ENCODE results near the gene RUNX1.

The RUNX1 gene

DNA sequence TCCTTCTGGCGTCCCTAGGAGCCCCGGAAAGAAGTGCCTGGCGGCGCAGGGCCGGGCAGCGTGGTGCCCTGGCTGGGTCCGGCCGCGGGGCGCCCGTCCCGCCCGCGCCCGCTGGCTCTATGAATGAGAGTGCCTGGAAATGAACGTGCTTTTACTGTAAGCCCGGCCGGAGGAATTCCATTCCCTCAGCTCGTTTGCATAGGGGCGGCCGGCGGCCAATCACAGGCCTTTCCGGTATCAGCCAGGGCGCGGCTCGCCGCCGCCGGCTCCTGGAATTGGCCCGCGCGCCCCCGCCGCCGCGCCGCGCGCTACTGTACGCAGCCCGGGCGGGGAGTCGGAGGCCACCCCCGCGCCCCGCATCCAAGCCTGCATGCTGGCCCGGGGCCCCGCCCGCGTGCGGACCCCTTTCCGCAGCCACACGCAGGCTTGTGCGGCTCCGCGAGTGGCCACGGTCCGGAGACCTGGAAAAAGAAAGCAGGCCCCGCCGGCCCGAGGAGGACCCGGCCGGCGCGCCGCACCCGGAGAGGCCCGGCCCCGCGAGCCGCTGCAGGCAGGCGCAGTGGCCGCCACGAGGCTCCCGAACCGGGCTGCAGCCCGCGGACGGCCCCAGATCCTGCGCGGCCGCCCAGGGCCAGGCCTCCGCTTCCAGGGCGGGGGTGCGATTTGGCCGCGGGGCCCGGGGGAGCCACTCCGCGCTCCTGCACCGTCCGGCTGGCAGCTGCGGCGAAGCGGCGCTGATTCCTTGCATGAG is 160.4 kb downstream of the RUNX1 start:
- peak; percentile 61 for DNase-seq

DNA sequence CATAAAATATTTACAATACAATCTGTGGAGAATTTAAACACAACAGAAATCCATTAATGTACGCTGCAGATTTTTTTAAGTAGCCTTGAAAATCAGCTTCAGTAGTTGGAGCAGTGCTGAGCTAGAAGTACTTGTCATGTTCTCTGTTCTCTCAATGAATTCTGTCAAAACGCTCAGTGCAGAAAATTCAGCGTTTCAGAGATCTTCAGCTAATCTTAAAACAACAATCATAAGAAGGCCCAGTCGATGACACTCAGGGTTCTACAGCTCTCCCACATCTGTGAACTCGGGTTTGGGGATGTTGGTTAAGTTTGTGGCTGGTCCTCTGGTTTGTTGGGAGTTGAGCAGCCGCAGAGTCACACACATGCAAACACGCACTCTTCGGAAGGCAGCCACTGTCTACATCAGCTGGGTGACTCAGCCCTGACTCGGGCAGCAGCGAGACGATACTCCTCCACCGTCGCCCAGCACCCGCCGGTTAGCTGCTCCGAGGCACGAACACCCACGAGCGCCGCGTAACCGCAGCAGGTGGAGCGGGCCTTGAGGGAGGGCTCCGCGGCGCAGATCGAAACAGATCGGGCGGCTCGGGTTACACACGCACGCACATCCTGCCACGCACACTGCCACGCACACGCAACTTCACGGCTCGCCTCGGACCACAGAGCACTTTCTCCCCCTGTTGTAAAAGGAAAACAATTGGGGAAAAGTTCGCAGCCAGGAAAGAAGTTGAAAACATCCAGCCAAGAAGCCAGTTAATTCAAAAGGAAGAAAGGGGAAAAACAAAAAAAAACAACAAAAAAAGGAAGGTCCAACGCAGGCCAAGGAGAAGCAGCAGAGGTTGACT is 161.2 kb downstream of the RUNX1 start:
- DNase-seq, result peak; percentile 80

DNA sequence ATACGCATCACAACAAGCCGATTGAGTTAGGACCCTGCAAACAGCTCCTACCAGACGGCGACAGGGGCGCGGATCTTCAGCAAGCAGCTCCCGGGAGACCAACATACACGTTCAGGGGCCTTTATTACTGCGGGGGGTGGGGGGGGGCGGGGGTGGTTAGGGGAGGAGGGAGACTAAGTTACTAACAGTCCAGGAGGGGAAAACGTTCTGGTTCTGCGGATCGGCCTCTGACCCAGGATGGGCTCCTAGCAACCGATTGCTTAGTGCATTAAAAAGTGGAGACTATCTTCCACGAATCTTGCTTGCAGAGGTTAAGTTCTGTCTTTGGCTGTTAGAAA is 162.0 kb downstream of the RUNX1 start:
- no peak for DNase-seq

DNA sequence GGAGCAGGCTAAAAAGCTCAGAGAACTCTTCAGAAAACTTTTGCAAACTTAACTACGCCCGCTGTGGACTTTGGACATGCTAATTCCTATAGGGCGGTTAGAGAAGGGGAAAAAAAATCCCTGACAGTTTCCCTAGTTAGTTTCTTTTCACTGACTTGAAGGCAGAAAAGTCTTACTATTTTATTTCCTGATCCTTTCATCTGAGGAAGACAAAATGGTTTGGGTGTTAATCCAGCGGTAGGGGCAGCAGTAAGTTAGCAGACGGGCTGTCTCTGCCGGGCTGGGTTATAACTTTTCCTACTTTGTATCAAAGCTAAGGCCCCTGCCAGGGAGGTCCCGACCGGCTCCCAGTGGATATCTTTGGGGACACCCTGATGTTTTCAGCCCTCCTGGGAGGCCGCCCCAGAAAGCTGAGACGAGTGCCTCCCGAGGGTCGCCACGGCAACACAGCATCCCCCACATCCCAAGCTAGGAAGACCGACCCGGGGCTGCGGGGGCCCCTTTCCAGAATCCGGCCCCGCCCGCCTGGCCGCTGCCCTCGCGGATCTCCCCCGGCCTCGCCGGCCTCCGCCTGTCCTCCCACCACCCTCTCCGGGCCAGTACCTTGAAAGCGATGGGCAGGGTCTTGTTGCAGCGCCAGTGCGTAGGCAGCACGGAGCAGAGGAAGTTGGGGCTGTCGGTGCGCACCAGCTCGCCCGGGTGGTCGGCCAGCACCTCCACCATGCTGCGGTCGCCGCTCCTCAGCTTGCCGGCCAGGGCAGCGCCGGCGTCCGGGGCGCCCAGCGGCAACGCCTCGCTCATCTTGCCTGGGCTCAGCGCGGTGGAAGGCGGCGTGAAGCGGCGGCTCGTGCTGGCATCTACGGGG is 162.6 kb downstream of the RUNX1 start:
- DNase-seq, result no peak

DNA sequence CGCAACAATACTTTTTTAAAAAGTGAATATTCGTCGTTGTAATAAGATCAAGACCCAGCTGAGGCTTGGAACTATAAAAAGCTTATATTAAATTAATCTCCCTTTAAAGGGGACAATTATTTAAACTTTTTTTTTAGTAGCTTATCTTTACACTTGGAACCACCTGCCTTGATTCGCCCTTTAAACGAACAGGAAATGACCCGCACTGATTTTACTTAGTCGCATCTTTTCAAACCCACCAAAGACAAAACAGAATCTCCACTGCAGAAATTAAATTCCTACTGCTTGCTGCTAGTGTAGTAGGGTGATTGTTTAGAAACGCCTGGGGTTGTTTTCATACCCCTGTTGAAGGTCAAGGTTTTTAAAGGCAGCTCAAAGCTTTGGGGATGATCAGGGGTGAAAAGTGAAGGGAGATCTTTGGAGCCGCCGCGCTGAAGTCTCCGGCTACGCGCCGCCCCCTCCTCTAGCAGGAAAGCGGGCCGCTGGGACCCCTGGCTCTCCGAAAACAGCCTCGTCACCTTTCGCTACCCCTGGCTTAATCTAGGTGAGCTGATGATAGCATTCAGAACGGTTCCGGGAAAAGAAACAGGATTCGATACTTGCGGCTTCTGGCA is 163.4 kb downstream of the RUNX1 start:
- DNase-seq, result no peak

DNA sequence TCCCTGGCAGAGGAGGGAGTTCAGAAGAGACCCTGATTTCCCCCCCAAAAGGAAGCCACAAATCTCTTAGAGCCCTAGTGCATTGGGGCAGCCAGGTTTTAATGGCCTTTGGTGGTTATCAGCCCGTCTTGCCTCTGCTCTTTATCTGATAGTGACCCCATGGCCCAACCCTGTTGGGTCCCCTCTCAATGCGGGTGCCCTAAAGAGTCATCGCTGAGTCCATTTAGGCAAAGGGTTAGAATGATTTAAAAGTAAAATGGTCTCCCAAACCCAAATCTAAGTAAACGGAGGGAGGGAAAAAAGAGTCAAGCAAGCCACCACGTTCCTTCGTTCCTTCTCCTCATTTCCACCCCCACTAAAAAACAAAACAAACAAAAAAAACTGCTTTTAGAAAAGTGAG is 164.0 kb downstream of the RUNX1 start:
- no peak for DNase-seq

DNA sequence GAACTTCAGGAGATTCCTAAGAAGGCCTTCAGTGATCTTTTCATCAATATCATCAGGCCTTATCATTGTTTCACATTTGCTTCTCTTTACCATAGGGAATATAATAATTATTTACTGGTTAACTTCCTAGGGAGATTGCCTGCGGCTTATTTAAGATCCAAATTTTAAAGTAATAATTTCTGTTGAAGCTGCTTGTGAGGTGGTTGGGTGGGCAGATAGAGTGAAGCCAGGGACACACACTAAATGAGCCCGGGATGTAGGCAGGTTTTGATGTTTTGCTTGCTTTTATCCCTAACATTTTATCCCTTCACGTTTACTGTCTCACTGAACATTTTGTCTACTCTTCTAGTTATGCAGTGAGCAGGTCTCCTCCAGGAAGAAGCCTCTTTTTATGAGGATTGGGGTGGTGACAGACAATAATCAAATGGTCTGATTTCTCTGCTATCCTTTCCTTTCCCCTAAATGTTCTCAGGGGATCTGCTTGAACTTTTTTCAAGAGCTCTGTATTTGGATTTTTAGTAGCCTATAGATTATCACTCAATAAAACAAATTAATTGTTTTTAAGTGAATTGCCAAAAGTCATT is 164.7 kb downstream of the RUNX1 start:
- no peak for DNase-seq

DNA sequence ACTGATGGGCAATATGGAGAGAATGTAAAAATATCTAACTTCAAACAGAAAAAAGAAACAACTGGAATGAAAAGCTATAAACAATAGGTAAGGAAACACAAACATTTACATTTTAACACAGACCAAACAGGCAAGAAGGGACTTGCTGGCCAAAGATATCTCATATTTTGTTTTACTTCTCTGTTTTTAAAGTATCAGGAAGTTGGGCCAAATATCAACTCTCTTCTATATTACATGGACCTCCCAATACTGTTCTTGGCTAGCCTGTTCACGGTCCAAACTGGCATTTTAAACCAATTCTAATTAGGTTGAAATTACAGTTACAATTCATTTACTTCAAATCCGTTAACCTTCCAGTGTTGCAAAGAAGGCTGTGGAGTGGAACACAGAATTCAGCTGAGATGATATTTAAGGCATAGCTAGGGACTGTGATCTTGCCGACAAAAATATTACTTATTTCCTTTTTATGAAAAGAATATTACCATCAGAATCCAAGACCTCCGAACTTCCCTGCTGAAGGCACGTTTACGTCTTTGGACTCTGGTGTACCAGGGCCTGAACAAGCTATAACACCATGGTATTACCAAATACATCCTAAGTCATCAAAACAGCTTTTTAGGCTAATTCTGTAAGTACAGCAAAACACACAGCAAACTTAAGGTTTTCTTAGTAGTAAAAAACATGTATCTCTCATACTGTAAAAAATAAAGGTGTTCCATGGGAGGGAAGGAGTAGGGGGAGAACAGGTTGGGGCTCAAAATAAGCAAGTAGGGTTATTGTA is 165.4 kb downstream of the RUNX1 start:
- DNase-seq, result no peak

DNA sequence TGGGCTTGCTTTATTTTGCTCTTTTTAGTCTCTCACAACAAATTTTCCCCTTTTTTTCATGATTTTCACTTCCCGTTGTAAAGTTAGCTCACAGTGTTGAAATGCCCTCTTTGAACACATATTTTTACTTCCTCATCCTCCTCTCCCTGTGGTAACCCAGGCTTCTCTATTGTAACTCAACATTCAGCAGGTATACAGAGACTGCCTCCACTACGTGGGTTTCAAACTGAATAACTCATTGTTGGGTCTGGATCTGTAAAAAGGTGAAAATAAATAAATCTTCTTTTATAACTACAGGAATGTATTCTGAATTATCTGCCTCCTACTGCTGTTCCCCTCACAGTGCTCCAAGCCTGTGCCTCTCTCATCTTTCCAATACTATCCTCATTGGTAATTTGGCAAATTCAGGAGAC is 166.4 kb downstream of the RUNX1 start:
- no peak for DNase-seq

DNA sequence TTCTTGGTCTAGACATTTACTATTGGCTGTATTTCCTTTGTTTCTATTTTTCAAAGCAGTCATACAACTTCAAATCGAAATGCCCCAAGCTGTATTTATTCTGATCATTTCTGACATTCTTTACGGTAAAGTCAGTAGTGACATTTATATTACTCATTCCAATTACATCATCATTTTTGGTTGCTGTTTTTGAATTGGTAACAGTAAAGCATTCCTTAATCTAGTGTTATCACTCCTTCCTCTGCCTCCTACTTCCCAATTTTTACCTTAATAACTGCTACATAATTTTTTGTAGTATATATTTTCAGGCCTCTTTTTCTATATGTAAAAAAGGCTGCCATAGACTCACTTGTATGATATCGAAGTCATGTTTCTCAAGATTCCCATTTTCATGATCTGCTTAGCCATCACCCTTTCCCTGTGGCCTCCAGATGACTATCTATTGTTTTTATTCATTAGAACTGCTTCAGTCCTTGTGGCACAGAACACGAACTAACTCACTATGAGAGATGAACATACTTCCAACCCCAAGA is 167.2 kb downstream of the RUNX1 start:
- DNase-seq, result no peak

DNA sequence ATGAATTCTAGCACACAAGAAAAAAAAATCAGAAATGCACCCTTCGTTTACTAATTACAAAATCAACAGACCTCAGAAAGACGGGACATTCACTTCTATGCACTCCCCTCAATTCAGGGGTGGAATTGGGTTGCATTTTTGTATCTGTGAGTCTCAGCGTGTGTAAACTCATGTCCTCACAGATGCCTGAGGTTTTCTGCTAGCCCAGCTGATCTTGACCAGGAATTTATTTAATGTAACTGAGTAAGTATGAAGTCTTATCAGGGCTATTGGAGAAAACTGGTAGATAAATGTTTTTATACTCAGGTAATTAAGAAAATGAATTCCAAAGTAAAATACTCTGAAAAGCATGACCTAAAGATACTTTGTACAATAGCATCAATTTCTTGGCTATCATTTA is 167.7 kb downstream of the RUNX1 start:
- no peak for DNase-seq

DNA sequence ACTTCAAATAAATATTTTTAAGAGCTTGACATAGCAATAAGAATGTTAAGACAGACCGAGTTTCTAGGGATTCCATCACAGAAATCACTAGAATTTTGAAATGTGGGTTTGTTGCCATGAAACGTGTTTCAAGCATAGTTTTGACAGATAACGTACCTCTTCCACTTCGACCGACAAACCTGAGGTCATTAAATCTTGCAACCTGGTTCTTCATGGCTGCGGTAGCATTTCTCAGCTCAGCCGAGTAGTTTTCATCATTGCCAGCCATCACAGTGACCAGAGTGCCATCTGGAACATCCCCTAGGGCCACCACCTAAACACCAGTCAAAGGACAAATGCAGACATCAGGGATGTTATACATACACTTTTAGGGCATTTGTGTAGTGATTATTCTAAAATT is 168.7 kb downstream of the RUNX1 start:
- no peak for DNase-seq

DNA sequence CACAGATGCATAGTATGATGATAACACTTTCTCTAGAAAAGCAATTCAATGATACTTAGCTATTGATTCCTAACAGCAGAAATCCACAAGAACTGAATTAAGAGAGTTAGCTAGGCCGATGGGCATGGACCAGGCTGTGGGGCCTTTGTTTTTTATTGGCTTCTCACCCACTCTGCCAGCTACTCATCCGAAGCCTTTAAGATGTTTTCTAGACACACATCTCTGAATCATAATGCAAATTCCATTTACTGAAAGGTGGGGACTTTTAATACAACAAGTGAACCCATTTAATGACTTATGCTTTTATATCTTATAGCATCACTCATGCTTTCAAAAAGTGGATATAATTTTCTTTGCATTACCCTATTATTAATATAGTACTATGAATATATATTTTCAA is 170.2 kb downstream of the RUNX1 start:
- no peak for DNase-seq

DNA sequence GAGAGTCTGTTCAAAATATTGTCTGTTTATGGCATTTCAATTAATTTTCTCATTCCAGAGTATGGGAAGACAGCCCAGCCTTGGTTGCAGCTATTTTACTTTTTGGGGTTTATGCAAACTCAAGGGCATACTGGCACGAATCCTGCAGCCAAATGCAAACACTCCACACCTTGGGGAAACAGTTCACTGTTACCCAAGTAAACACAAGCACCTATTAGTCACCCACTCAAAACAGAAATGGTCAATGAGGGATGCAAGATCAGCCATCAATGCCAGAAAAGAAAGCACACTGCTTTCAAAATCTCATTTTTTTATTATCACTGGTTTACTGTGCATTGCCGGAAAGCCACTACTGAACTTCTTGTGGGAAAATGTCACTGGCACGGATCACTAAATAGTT is 170.6 kb downstream of the RUNX1 start:
- no peak for DNase-seq

DNA sequence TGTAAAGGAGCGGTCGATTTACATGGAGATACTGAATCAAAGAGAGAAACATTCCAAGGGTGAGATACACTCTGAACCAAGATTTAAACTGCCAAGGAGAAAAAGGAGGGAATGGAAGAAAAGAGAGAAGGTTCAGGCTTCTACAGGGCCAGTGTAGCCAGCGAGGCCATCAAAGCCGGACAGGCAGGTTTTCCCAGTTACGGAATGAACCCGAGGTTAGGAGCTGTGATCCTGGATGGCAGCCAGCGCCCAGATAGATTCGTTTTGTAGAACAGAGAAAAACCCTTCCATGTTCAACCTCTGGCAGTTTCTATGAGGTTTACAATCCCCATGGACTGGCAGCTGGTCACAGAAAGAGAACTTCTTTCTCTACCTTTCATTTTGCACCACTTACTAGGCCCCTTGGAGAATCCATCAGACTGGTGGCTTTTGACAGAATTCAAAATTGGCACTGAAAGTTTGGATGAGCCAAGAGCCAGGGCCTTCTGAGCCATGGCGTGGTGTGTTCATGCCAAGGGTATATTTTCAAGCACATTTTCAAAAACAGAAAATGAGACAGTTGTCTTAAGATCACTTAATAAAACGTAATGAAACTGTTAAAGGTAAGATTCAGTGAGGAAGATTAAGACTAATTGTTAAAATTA is 171.5 kb downstream of the RUNX1 start:
- DNase-seq, result no peak

DNA sequence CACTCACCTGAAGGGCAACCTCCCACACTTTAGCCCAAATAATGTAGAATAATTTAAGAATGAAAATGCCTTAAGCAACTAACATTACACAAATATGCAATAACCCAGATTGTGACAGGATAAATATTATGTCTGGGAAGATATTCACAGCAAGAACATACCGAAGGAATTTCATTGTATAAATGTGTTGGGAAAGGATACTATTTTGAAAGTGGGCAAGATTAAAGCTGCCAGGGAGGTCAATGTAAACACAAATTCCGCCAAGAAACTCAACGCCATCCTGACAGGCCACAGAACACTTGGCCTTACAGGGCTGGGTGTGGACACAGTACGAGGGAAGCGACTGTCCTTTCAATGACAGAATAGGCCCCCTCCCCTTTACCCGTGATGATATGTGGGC is 173.3 kb downstream of the RUNX1 start:
- DNase-seq, result no peak

DNA sequence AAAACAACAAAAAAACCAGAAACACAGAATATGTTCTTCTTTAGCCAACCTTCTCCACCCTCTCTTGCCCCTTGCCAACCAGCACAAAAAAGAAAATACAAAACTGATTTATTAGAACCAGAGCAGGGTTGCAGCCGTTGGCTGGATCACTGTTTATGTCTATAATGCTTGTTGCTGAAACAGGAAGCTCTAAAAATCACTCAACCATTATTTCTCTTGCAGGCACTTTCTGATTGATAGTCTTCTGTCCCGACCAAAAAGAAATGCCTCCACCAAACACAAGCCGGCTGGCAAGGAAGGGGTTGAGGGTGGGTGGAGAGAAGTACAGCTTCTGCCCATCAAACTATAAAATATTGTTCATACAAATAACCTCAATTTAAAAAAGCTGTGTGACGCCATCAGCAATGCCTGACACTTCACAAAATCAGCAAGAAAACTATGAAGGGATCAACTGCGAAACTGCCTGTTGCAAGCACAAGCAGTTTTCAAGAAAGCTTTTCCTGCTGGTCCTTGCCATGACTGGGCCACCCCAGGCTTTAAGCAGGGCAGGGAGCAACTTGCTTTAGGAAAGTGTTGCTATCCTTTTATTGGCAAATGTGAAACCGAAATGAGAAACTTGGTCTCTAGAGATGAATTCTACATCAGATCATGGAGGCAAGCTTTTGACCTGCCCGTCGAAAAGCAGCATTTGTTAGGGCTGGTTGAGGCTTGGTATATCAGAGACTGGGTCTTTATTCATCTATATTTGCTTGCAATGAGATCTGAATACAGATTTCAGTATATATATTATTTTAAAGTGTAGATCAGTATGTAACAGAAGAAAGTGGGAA is 174.2 kb downstream of the RUNX1 start:
- no peak for DNase-seq

DNA sequence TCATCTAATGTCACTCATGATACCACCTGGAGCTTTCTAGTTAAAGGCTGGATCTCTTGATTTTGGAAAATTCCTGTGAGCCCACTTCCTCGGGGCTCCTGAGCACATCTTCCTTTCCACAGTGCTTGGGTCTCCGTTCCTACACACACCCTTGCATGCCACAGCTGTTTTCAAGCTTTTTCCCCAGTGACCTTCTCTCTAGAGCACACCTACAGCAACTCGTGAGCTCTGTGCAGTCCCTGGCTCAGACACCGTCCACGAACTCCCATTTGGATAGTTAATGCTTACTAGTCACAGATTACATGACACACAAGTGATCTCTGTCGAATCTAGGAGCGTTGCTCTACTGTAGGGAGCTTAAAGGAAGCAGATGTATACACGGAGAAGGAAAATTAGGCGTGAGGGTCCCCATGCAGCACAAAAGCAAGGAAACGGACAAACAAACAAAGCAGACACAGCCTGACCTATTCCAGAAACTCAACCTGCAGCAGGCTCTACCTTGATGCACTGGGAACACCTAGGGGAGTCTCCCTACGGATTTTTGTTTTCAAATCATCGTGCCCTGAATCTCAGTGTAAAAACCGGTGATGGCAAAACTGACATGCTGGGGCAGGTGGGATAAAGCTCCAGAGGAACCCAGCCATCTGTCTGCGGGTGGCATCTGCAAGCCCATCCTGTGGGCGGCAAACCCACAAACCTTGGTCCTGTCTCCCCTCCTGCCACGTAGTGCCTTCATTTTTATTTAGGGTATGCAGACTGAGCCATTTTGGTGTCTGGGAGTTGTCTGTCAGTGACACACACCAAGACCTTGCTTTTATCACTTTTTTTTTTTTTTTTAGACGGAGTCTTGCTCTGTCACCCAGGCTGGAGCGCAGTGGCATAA is 177.8 kb downstream of the RUNX1 start:
- DNase-seq, result no peak

DNA sequence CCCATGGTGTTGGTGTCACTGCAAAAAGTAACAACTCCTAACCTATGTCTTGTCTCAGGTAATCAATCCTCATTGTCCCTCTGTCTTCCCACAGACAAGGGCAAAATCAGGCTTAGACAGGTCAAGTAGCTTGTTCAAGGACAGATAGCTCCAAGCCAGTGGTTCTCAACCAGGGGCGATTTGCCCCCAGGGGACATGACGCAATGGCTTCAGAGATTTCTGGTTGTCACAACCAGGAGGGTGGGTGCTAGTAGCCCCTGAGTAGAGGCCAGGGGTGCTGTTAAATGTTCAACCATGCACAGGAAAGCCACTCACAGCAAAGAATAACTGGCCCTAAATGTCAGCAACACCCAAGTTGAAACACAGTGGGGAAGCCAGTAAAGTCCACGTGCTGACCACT is 178.9 kb downstream of the RUNX1 start:
- no peak for DNase-seq
